GM19193 (cell line): Measurements from ENCODE around the gene OR2W3.

Source experiments
- POLR2A ChIP-seq: IDR thresholded peaks from 4 replicates; pipeline ENCODE4 v1.6.1; 2011; ENCODE audit not compliant: insufficient read depth, insufficient read length; ENCODE audit errors: extremely low read depth

The OR2W3 gene

GRCh38 chr1:247905181-247905580 is 9.8 kb downstream of the OR2W3 start:
- TF ChIP-seq POLR2A = no peak

GRCh38 chr1:247905910-247906503 is 10.6 kb downstream of the OR2W3 start:
- TF ChIP-seq POLR2A = no peak

- no peak for TF ChIP-seq POLR2A
These were observed 11.2 kb downstream of the OR2W3 start for GRCh38 chr1:247906504-247907047.

GRCh38 chr1:247908766-247909165 is 13.4 kb downstream of the OR2W3 start:
- no peak for TF ChIP-seq POLR2A

GRCh38 chr1:247913786-247914185 is 18.4 kb downstream of the OR2W3 start:
- no peak for TF ChIP-seq POLR2A

GRCh38 chr1:247914941-247915662 is 19.7 kb downstream of the OR2W3 start:
- no peak for TF ChIP-seq POLR2A

- TF ChIP-seq POLR2A = no peak
These were observed 24.6 kb downstream of the OR2W3 start, which contains the start of gene OR2T8 for GRCh38 chr1:247919952-247920351. Gene OR2T8 (plus strand): TSS chr1:247920252. CDS start chr1:247921018, 766 bp downstream.

- TF ChIP-seq POLR2A = no peak
These were observed 28.6 kb downstream of the OR2W3 start for GRCh38 chr1:247923941-247924340.

- no peak for TF ChIP-seq POLR2A
These were observed 29.5 kb downstream of the OR2W3 start, which contains the start of gene OR2AJ1 for GRCh38 chr1:247924868-247925267. Gene OR2AJ1 (plus strand): TSS chr1:247924889. CDS start chr1:247933769, 8,880 bp downstream.

- TF ChIP-seq POLR2A = no peak
These were observed 38.6 kb downstream of the OR2W3 start for GRCh38 chr1:247933989-247934388.

GRCh38 chr1:247935781-247936180 is 40.4 kb downstream of the OR2W3 start:
- TF ChIP-seq POLR2A = no peak

GRCh38 chr1:247936415-247936814 is 41.0 kb downstream of the OR2W3 start:
- no peak for TF ChIP-seq POLR2A

- no peak for TF ChIP-seq POLR2A
These were observed 47.2 kb downstream of the OR2W3 start for GRCh38 chr1:247942624-247943023.
